ENCODE measurements around the gene TRAPPC10.

The TRAPPC10 gene

DNA sequence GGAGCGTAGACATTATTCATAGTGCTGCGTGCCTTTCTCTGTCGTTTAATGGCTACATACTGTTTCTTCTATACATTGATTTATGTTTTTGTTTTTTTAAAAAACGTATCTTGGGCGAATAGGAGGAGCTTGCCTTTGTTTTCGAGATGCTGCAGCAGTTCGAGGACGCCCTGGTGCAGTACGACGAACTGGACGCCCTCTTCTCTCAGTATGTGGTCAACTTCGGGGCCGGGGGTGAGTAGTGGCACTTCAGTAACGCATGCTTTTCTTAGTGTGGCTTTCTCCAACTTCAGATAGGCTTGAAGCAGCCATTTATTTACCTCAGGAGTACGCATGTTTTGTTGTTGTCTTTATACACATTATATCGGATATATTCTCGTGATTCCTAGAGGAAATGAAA lies 46.9 kb downstream of the TRAPPC10 start:
- Histone ChIP-seq H3K4me1 (ENCODE audit: control insufficient read depth, low read length) (no peaks in the 10 kb centered on the region), H3K9me2 (replicated peaks; ENCODE audit: control insufficient read depth, low read length) (no peaks in the 10 kb centered on the region), H3K27ac (ENCODE audit: low read depth, low read length) (no peak overlapping the region), H3K9me3 (ENCODE audit: control insufficient read depth, insufficient read depth, low read length) (no peaks in the 10 kb centered on the region), H4K20me1 (ENCODE audit: control insufficient read depth, insufficient read depth, low read depth, low read length) (no peaks in the 10 kb centered on the region), H3K79me2 (ENCODE audit: control insufficient read depth, low read length) (peaks cover 7% of the 10 kb centered on the region), H3K27me3 (ENCODE audit: control insufficient read depth, low read length) (no peaks in the 10 kb centered on the region), H3K4me3 (ENCODE audit: low read length) (no peak overlapping the region), H3K36me3 (ENCODE audit: control insufficient read depth, low read length) (peaks cover 63% of the 10 kb centered on the region), H3K4me2 (ENCODE audit: low read length) (no peak overlapping the region), H3F3A (ENCODE audit: control insufficient read depth, insufficient read depth) (no peaks in the 10 kb centered on the region)
- TF ChIP-seq, protein P1, sequence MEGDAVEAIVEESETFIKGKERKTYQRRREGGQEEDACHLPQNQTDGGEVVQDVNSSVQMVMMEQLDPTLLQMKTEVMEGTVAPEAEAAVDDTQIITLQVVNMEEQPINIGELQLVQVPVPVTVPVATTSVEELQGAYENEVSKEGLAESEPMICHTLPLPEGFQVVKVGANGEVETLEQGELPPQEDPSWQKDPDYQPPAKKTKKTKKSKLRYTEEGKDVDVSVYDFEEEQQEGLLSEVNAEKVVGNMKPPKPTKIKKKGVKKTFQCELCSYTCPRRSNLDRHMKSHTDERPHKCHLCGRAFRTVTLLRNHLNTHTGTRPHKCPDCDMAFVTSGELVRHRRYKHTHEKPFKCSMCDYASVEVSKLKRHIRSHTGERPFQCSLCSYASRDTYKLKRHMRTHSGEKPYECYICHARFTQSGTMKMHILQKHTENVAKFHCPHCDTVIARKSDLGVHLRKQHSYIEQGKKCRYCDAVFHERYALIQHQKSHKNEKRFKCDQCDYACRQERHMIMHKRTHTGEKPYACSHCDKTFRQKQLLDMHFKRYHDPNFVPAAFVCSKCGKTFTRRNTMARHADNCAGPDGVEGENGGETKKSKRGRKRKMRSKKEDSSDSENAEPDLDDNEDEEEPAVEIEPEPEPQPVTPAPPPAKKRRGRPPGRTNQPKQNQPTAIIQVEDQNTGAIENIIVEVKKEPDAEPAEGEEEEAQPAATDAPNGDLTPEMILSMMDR (IDR thresholded peaks at IDR 0.05; ENCODE audit: low read depth, low read length, poor library complexity, severe bottlenecking): no peak
- no peak for TF ChIP-seq EZH2phosphoT487 (IDR thresholded peaks at IDR 0.05; ENCODE audit: borderline replicate concordance, low read length)

GRCh38 chr21:44059710-44060109 lies 47.6 kb downstream of the TRAPPC10 start:
- Histone ChIP-seq H3K4me2 (ENCODE audit: low read length) (no peak overlapping the region), H3K27ac (ENCODE audit: low read depth, low read length) (no peak overlapping the region), H3K4me1 (ENCODE audit: control insufficient read depth, low read length) (no peaks in the 10 kb centered on the region), H3K4me3 (ENCODE audit: low read length) (no peak overlapping the region), H3K79me2 (ENCODE audit: control insufficient read depth, low read length) (peaks cover 2% of the 10 kb centered on the region; the same call in 1 of the 2 replicates), H4K20me1 (ENCODE audit: control insufficient read depth, insufficient read depth, low read depth, low read length) (no peaks in the 10 kb centered on the region), H3K27me3 (ENCODE audit: control insufficient read depth, low read length) (no peaks in the 10 kb centered on the region), H3K9me2 (replicated peaks; ENCODE audit: control insufficient read depth, low read length) (no peaks in the 10 kb centered on the region), H3K9me3 (ENCODE audit: control insufficient read depth, insufficient read depth, low read length) (no peaks in the 10 kb centered on the region), H3F3A (ENCODE audit: control insufficient read depth, insufficient read depth) (no peaks in the 10 kb centered on the region), H3K36me3 (ENCODE audit: control insufficient read depth, low read length) (peaks cover 60% of the 10 kb centered on the region)
- TF ChIP-seq, protein P1 (IDR thresholded peaks at IDR 0.05; ENCODE audit: low read depth, low read length, poor library complexity, severe bottlenecking): no peak
- TF ChIP-seq EZH2phosphoT487 (IDR thresholded peaks at IDR 0.05; ENCODE audit: borderline replicate concordance, low read length): no peak

DNA sequence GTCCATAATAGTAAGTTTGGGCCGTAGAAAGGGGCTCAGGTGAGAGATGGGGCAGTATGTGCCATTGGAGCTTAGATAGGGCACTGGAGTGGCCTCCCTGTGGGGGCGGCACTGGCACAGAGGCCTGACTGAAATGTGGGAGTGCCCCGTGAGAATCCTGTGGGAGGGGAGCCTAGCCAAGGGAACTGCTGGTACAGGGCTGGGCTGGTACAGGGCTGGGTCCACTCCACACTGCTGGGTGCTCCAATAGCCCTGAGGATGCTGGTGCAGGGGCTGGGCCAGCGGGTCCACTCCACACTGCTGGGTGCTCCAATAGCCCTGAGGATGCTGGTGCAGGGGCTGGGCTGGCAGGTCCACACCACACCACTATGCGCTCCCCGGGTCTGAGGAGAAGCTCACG lies 50.3 kb downstream of the TRAPPC10 start:
- H3F3A ChIP-seq (ENCODE audit: control insufficient read depth, insufficient read depth): no peaks in the 10 kb centered on the region

More for the DNA sequence above, 50.3 kb downstream of the TRAPPC10 start:
- TF ChIP-seq EZH2phosphoT487 (IDR thresholded peaks at IDR 0.05; ENCODE audit: borderline replicate concordance, low read length): no peak
- TF ChIP-seq, protein P1 (IDR thresholded peaks at IDR 0.05; ENCODE audit: low read depth, low read length, poor library complexity, severe bottlenecking): no peak
- H3K4me3 ChIP-seq (ENCODE audit: low read length): no peak overlapping the region
- H4K20me1 ChIP-seq (ENCODE audit: control insufficient read depth, insufficient read depth, low read depth, low read length): no peaks in the 10 kb centered on the region
- no peaks in the 10 kb centered on the region for H3K9me2 ChIP-seq (replicated peaks; ENCODE audit: control insufficient read depth, low read length)
- no peak overlapping the region for H3K27ac ChIP-seq (ENCODE audit: low read depth, low read length)
- no peaks in the 10 kb centered on the region for H3K27me3 ChIP-seq (ENCODE audit: control insufficient read depth, low read length)
- peaks cover 6% of the 10 kb centered on the region; the same call in 1 of the 2 replicates for H3K4me1 ChIP-seq (ENCODE audit: control insufficient read depth, low read length)
- H3K9me3 ChIP-seq (ENCODE audit: control insufficient read depth, insufficient read depth, low read length): no peaks in the 10 kb centered on the region
- H3K79me2 ChIP-seq (ENCODE audit: control insufficient read depth, low read length): peaks cover 11% of the 10 kb centered on the region; the same call in 1 of the 2 replicates
- no peak overlapping the region for H3K4me2 ChIP-seq (ENCODE audit: low read length)
- H3K36me3 ChIP-seq (ENCODE audit: control insufficient read depth, low read length): peaks cover 68% of the 10 kb centered on the region
